ENCODE data around the gene WWOX.

DNA sequence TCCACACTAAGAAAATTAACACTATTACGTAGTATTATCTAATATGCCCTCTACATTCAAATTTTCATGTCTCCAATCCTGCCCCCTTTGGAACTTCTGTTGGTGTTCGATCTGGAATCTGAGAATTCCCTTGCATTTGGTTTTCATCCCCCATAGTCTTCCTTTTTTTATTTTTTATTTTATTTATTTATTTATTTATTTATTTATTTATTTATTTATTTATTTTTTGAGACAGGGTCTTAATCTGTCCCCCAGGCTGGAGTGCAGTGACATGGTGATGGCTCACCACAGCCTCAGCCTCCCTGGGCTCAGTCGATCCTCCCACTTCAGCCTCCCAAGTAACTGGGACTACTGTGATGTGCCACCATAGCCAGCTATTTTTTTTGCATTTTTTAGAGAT, 911.8 kb downstream of the WWOX start:
- TF ChIP-seq POLR2AphosphoS5 (IDR thresholded peaks at IDR 0.05) (no peak), EZH2 (IDR thresholded peaks at IDR 0.05; ENCODE audit: borderline replicate concordance, insufficient read depth, low read length, poor library complexity, severe bottlenecking) (no peak), EP300 (conservative IDR thresholded peaks at IDR 0.05; ENCODE audit: poor library complexity, severe bottlenecking) (no peak), RAD21 (conservative IDR thresholded peaks at IDR 0.05) (no peak), TAF1 (IDR thresholded peaks at IDR 0.05; ENCODE audit: low read depth) (no peak), MXI1 (conservative IDR thresholded peaks at IDR 0.05; ENCODE audit: poor library complexity, severe bottlenecking) (no peak)
- TF ChIP-seq, protein P1, sequence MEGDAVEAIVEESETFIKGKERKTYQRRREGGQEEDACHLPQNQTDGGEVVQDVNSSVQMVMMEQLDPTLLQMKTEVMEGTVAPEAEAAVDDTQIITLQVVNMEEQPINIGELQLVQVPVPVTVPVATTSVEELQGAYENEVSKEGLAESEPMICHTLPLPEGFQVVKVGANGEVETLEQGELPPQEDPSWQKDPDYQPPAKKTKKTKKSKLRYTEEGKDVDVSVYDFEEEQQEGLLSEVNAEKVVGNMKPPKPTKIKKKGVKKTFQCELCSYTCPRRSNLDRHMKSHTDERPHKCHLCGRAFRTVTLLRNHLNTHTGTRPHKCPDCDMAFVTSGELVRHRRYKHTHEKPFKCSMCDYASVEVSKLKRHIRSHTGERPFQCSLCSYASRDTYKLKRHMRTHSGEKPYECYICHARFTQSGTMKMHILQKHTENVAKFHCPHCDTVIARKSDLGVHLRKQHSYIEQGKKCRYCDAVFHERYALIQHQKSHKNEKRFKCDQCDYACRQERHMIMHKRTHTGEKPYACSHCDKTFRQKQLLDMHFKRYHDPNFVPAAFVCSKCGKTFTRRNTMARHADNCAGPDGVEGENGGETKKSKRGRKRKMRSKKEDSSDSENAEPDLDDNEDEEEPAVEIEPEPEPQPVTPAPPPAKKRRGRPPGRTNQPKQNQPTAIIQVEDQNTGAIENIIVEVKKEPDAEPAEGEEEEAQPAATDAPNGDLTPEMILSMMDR (IDR thresholded peaks at IDR 0.05; ENCODE audit: poor library complexity, severe bottlenecking) = no peak

Measured in neural cell (in vitro differentiated cells).